Left ventricle myocardium inferior (tissue), 1 donor: ENCODE measurements around the gene EME1. TPM values are rescaled to one million over a fixed set of nuclear protein-coding genes. Genes with fewer than 3 reads are reported as not detected.

ENCODE experiments used
- DNase-seq: peaks from one replicate; pipeline ENCODE4 v3.0.0-alpha.2; 2020
- H3K27ac ChIP-seq: fragments of 200-600 bp; replicated peaks from 2 replicates; pipeline ENCODE4 v1.8.0; 2021
- H3K27me3 ChIP-seq: fragments of 200-600 bp; 2 replicates; pipeline ENCODE4 v1.8.0; 2021; ENCODE audit warnings: low read depth
- H3K36me3 ChIP-seq: fragments of 200-600 bp; 2 replicates; pipeline ENCODE4 v1.8.0; 2021
- H3K4me1 ChIP-seq: fragments of 200-600 bp; 2 replicates; pipeline ENCODE4 v1.8.0; 2021
- H3K4me3 ChIP-seq: fragments of 200-600 bp; 2 replicates; pipeline ENCODE4 v1.8.0; 2021; ENCODE audit warnings: mild to moderate bottlenecking, moderate library complexity
- H3K9me3 ChIP-seq: fragments of 200-600 bp; replicated peaks from 2 replicates; pipeline ENCODE4 v1.8.0; 2021
- intact Hi-C: fragments of 100-400 bp; cut with micrococcal nuclease; formaldehyde crosslinking; loops from one replicate; pipeline ENCODE4 v1.11.0; 2022
- long read RNA-seq: library from polyadenylated mRNA; unstranded; transcript quantifications from one replicate; pipeline ENCODE4 v2.0.0, GENCODE V29; 2021
- total RNA-seq: library from RNA; stranded (reverse); fragmentation: NEBNext Ultra II Directional; extraction: Animal tissue kit (Norgen Biotek cat#: 25700); gene quantifications from one replicate; pipeline ENCODE4 v1.2.1, GENCODE V29; 2021
- TF ChIP-seq, protein P1 (sequence below): fragments of 200-600 bp; IDR thresholded peaks from 2 replicates; pipeline ENCODE4 v1.8.0; 2021; ENCODE audit warnings: antibody characterized with exemption, mild to moderate bottlenecking, borderline replicate concordance
- donor health status: DM: no; HTN: yes; CAD: no; lungs with severe emphysema.

The EME1 gene, protein sequence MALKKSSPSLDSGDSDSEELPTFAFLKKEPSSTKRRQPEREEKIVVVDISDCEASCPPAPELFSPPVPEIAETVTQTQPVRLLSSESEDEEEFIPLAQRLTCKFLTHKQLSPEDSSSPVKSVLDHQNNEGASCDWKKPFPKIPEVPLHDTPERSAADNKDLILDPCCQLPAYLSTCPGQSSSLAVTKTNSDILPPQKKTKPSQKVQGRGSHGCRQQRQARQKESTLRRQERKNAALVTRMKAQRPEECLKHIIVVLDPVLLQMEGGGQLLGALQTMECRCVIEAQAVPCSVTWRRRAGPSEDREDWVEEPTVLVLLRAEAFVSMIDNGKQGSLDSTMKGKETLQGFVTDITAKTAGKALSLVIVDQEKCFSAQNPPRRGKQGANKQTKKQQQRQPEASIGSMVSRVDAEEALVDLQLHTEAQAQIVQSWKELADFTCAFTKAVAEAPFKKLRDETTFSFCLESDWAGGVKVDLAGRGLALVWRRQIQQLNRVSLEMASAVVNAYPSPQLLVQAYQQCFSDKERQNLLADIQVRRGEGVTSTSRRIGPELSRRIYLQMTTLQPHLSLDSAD
- total RNA-seq = 0.74 TPM
- long read RNA-seq = 0 reads

DNA sequence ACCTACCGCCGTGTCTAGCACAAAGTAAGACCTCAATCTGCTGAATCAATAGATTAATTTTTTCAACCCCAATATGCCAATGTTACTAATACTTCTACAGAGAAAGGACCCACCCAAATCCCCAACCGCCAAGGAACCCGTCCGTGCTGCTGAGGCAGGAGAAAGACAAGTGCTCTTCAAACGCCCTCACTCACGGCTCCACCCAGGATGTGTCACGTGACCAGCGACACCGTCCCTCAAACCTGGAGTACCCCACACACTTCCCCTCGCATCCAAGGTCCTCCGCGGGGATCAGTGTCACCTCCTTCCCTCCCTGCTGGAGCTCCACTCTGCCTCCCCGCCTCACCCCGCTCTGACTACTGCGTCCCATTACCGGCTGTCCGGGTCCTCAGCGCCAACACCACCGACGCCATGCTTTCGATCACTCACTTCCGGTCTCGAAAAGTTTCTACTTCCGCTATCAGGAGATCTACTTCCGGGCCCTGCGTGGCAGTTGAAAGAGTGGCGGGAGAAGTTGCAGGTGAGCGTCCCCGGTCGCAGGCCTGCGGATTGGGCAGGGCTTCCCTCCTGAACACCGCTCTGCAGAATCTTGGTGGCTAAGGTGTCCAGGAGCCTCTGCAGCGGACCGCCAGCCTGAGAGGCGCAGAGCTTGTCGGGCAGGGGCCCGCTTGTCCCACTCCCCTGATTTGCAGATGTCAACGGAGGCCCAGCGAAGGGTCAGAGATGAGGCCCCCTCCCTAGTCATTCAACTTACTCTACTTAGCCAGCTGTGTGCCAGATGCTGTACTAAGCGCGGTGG, at the start of gene EME1, which contains the start of gene MRPL27:
Gene EME1 (plus strand): TSS at position 472 of the 799 bp plus-strand sequence. CDS start 1,980 bp downstream, outside the sequence.
Gene MRPL27 (minus strand): TSS at position 427 of the 799 bp plus-strand sequence. CDS start 14 bp downstream, at position 413.
- DNase-seq = peak; percentile 85
- Histone ChIP-seq H3K27ac (peak within 1 kb of the TSS; percentile 98), H3K4me3 (peak within 1 kb of the TSS; percentile 82), H3K27me3 (no peaks in the 10 kb centered on the region), H3K36me3 (peaks cover 32% of the 10 kb centered on the region), H3K9me3 (no peaks in the 10 kb centered on the region), H3K4me1 (peaks cover 29% of the 10 kb centered on the region)
- intact Hi-C loops = no loop called here
- TF ChIP-seq, protein P1, sequence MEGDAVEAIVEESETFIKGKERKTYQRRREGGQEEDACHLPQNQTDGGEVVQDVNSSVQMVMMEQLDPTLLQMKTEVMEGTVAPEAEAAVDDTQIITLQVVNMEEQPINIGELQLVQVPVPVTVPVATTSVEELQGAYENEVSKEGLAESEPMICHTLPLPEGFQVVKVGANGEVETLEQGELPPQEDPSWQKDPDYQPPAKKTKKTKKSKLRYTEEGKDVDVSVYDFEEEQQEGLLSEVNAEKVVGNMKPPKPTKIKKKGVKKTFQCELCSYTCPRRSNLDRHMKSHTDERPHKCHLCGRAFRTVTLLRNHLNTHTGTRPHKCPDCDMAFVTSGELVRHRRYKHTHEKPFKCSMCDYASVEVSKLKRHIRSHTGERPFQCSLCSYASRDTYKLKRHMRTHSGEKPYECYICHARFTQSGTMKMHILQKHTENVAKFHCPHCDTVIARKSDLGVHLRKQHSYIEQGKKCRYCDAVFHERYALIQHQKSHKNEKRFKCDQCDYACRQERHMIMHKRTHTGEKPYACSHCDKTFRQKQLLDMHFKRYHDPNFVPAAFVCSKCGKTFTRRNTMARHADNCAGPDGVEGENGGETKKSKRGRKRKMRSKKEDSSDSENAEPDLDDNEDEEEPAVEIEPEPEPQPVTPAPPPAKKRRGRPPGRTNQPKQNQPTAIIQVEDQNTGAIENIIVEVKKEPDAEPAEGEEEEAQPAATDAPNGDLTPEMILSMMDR = no peak

DNA sequence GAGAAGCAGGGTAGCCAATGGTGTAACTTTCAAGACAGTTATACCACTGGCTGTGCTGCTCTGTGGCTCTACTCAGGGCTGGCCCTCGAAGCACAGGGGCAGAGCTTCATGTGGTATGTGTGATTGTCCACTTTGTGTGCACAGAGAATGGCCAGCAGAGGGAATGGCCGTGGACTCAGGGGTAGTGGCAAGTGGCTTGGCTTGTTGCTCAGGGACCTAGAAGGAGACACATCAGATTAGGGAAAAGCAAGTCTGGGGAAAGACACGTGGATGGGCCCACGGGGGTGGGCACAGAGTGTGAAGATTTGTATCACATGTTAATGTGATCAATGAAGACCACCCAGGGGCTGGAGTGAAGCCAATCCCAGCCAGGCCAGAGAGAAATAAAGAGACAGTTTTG, 47.1 kb upstream of the EME1 start:
- H3K27ac ChIP-seq = no peak overlapping the region
- no peak overlapping the region for H3K4me3 ChIP-seq
- H3K4me1 ChIP-seq = no peaks in the 10 kb centered on the region
- DNase-seq = no peak
- no peaks in the 10 kb centered on the region for H3K36me3 ChIP-seq
- intact Hi-C loops = no loop called here
- TF ChIP-seq, protein P1 = no peak
- no peaks in the 10 kb centered on the region for H3K9me3 ChIP-seq
- peaks cover 1% of the 10 kb centered on the region for H3K27me3 ChIP-seq

DNA sequence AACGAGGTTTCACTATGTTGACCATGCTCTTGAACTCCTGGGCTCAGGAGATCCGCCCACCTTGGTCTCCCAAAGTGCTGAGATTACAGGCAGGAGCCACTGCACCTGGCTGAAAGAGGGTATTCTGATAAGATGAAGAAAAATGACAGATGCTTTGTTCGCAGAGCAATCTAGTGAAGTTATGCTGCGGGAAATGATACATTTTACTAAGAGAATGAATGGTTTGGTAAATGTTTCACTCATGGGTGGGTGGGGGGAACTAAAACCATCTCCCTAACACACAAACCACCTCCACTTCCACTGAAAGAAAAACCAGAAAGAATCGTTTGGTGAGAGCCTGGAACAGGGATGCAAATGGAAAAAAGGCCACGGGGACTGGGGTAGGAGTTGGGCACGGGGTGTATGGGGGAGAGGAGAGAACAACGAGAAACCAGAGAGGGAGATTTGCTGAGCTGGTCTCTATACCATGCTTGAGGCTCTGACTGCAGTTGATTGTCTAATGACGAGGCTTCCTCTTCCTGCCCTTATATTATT, 46.1 kb upstream of the EME1 start:
- TF ChIP-seq, protein P1 = no peak
- Histone ChIP-seq H3K9me3 (no peaks in the 10 kb centered on the region), H3K36me3 (no peaks in the 10 kb centered on the region), H3K27me3 (peaks cover 5% of the 10 kb centered on the region), H3K4me3 (no peak overlapping the region), H3K4me1 (peaks cover 3% of the 10 kb centered on the region), H3K27ac (no peak overlapping the region)
- intact Hi-C loops = no loop called here
- no peak for DNase-seq

DNA sequence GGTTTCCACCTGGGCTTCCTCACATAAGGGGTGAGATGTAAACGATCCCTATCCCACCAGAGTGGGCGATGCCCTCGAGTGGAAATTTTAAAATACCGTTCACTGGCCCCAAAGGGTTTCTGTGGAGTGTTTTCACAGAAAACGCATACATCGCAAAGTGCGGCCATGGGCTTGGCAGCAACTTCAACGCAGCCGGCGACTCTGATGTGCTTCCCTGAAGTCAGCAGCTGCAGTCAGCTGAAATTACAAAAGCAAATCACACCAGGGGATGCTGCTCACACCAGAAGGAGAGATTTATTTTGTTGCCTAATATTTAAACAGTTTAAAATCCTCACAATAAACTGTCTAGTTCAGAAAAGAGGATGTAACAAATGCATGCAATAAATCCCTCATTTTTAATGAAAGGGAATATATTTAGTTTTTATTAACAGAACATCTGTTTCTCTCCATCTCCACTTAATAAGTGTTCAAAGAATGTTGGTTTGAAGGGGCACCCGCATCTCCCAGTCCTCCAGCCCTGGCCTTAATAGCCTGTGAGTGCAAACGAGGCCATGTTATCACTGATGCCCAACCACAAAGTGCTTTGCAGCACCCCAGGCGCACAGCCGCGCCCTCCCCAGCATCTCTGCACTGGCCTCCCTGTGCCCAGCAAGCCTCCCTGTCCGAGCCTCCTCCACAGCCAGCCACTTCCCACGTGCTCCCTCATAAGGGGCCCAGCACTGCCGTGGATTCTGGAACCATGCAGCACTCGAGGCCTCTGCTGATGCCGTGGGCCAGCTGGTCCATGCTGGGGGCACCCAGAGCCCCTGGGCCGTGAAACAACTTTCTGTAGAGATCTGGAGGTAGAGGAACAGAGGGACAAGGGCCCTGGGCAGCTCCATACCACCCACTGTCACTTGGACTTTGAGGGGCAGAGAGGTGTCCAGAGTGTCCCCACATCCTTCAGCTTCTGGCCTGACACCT, 44.4 kb upstream of the EME1 start:
- Histone ChIP-seq H3K4me3 (no peak overlapping the region), H3K9me3 (no peaks in the 10 kb centered on the region), H3K4me1 (peaks cover 6% of the 10 kb centered on the region), H3K27ac (no peak overlapping the region), H3K36me3 (no peaks in the 10 kb centered on the region), H3K27me3 (peaks cover 5% of the 10 kb centered on the region)
- TF ChIP-seq, protein P1 = no peak
- no peak for DNase-seq
- intact Hi-C loops = no loop called here
